HCT116 (cell line): ENCODE data around the gene TPK1. TPM values are rescaled to one million over a fixed set of nuclear protein-coding genes. Genes with fewer than 3 reads are reported as not detected.
A peak's percentile ranks its signal among the peaks of the same experiment; 100 is the strongest.

Experiments used
- ATAC-seq: fragments of 200-7000 bp; cut with Tn5 transposase; 2 replicates; pipeline ENCODE4 v1.9.1; 2020; ENCODE audit warnings: mild to moderate bottlenecking, moderate library complexity
- BruUV-seq: library from RNA; stranded (reverse); fragments of 400-500 nt; replicated peaks from 2 replicates; lab custom pipeline; 2021; lab: Mats Ljungman, UMichigan
- CTCF ChIA-PET: fragments of 300-600 bp; sonication (Branson Sonifier 250); formaldehyde crosslinking; loops from one replicate; lab custom pipeline; 2021; ENCODE audit warnings: antibody characterized with exemption; lab: Charles Lee
- POLR2A ChIA-PET: fragments of 300-600, 350-600 bp; sonication (Branson Sonifier 250); formaldehyde crosslinking; loops from one replicate; lab custom pipeline; 2021; ENCODE audit warnings: antibody characterized with exemption; lab: Charles Lee
- RAD21 ChIA-PET, 2 experiments: fragments of 300-600 bp; sonication (Branson Sonifier 250); formaldehyde crosslinking; loops; one replicate each; lab custom pipeline; 2023; ENCODE audit warnings: low total read pairs in 2 of 2; ENCODE audit not compliant: uncharacterized antibody in 2 of 2, unreplicated experiment in 2 of 2, low non-redundant PET in 1 of 2; lab: Charles Lee
- DNase-seq: peaks from one replicate; pipeline ENCODE4 v3.0.0-alpha.2; 2010; ENCODE audit warnings: low read depth, low spot score
- H2AFZ ChIP-seq: fragments of 200-600 bp; shearing (Covaris generic), sonication (generic); 2 replicates; pipeline ENCODE4 v1.6.1; 2017; ENCODE audit warnings: low read depth, mixed run types, mixed read lengths, antibody characterized with exemption, low read length; ENCODE audit not compliant: poor library complexity, severe bottlenecking
- H3K27ac ChIP-seq: 2 replicates; pipeline ENCODE4 v1.5.1; 2012; ENCODE audit warnings: low read depth, low read length
- H3K27me3 ChIP-seq: fragments of 200-600 bp; sonication (generic); 2 replicates; pipeline ENCODE4 v1.6.1; 2016; ENCODE audit warnings: mixed run types, low read length, mixed read lengths; ENCODE audit not compliant: insufficient read depth
- H3K36me3 ChIP-seq, 2 experiments: fragments of 200-500 bp in 1 of 2; fragments of 200-600 bp in 1 of 2; sonication (Bioruptor generic) in 1 of 2; sonication (generic) in 1 of 2; 2 replicates each; pipeline versions ENCODE4 v1.5.1 to v1.6.1; 2014 to 2016; ENCODE audit warnings: low read length in 2 of 2, inconsistent platforms in 1 of 2, mixed read lengths in 1 of 2, mixed run types in 1 of 2; ENCODE audit not compliant: insufficient read depth in 2 of 2, control insufficient read depth in 1 of 2
- H3K4me1 ChIP-seq, 2 experiments: fragments of 200-600 bp in 1 of 2; sonication (generic) in 1 of 2; 2 replicates each; pipeline versions ENCODE4 v1.5.1 to v1.6.1; 2012 to 2017; ENCODE audit warnings: low read length in 2 of 2, inconsistent platforms in 1 of 2, mild to moderate bottlenecking in 1 of 2, mixed read lengths in 1 of 2, mixed run types in 1 of 2, moderate library complexity in 1 of 2; ENCODE audit not compliant: insufficient read depth in 2 of 2, control insufficient read depth in 1 of 2
- H3K4me2 ChIP-seq: fragments of 200-600 bp; sonication (generic); 2 replicates; pipeline ENCODE4 v1.6.1; 2017; ENCODE audit warnings: mixed run types, low read length, mixed read lengths
- H3K4me3 ChIP-seq, 2 experiments: fragments of 200-600 bp in 1 of 2; sonication (generic) in 1 of 2; replicated peaks in 1 of 2; 2 replicates each; pipeline ENCODE4 v1.5.1; 2011 to 2016; ENCODE audit warnings: low read length in 2 of 2, control low read depth in 1 of 2, low read depth in 1 of 2, mild to moderate bottlenecking in 1 of 2, mixed read lengths in 1 of 2, mixed run types in 1 of 2
- H3K79me2 ChIP-seq: fragments of 200-600 bp; sonication (generic); 2 replicates; pipeline ENCODE4 v1.6.1; 2017; ENCODE audit warnings: mild to moderate bottlenecking, mixed run types, low read length, moderate library complexity, mixed read lengths; ENCODE audit not compliant: insufficient read depth
- H3K9ac ChIP-seq: fragments of 200-600 bp; sonication (generic); 2 replicates; pipeline ENCODE4 v1.6.1; 2016; ENCODE audit warnings: low read length, mixed read lengths
- H3K9me2 ChIP-seq: fragments of 200-600 bp; sonication (generic), shearing (Covaris generic); 2 replicates; pipeline ENCODE4 v1.6.1; 2017; ENCODE audit warnings: mixed run types, mild to moderate bottlenecking, moderate library complexity; ENCODE audit not compliant: insufficient read depth
- H3K9me3 ChIP-seq, 2 experiments: fragments of 200-500 bp in 1 of 2; fragments of 200-600 bp in 1 of 2; sonication (Bioruptor generic) in 1 of 2; sonication (generic) in 1 of 2; 2 replicates each; pipeline ENCODE4 v1.6.1; 2014 to 2017; ENCODE audit warnings: low read length in 2 of 2, mixed read lengths in 2 of 2, inconsistent platforms in 1 of 2, low read depth in 1 of 2, mild to moderate bottlenecking in 1 of 2, mixed run types in 1 of 2, moderate library complexity in 1 of 2; ENCODE audit not compliant: control insufficient read depth in 1 of 2, insufficient read depth in 1 of 2
- H4K20me1 ChIP-seq: fragments of 200-600 bp; sonication (generic), shearing (Covaris generic); 2 replicates; pipeline ENCODE4 v1.6.1; 2017; ENCODE audit warnings: mixed run types, mild to moderate bottlenecking, moderate library complexity; ENCODE audit not compliant: insufficient read depth
- CBX3 ChIP-seq: IDR thresholded peaks from 2 replicates; pipeline ENCODE4 v1.6.1; 2012; ENCODE audit warnings: low read depth
- CTCF ChIP-seq, 3 experiments: fragments of 200-600 bp in 1 of 3; sonication (generic) in 1 of 3; IDR thresholded peaks in 2 of 3; conservative IDR thresholded peaks in 1 of 3; 2 replicates each; pipeline ENCODE4 v1.5.1; 2012 to 2017; ENCODE audit warnings: low read depth in 2 of 3, low read length in 2 of 3, antibody characterized with exemption in 1 of 3, borderline replicate concordance in 1 of 3, control low read depth in 1 of 3, mild to moderate bottlenecking in 1 of 3, mixed read lengths in 1 of 3, mixed run types in 1 of 3, moderate library complexity in 1 of 3; ENCODE audit not compliant: insufficient read depth in 1 of 3
- ELF1 ChIP-seq: IDR thresholded peaks from 2 replicates; pipeline ENCODE4 v1.6.1; 2012; ENCODE audit warnings: low read depth, borderline replicate concordance
- FOSL1 ChIP-seq: IDR thresholded peaks from 2 replicates; pipeline ENCODE4 v1.6.1; 2012; ENCODE audit warnings: low read depth
- REST ChIP-seq: IDR thresholded peaks from 2 replicates; pipeline ENCODE4 v1.6.1; 2012; ENCODE audit warnings: low read depth
- SIN3A ChIP-seq: IDR thresholded peaks from 2 replicates; pipeline ENCODE4 v1.6.1; 2012; ENCODE audit warnings: low read depth
- SP1 ChIP-seq: IDR thresholded peaks from 2 replicates; pipeline ENCODE4 v1.6.1; 2012; ENCODE audit warnings: low read depth
- ZBTB33 ChIP-seq: IDR thresholded peaks from 2 replicates; pipeline ENCODE4 v1.6.1; 2011; ENCODE audit warnings: mild to moderate bottlenecking, low read length, moderate library complexity; ENCODE audit not compliant: insufficient replicate concordance; ENCODE audit errors: extremely low read depth
- intact Hi-C: fragments of 100-400 bp; cut with micrococcal nuclease; formaldehyde crosslinking; loops from 2 replicates; pipeline ENCODE4 v1.10.0; 2022
- total RNA-seq: library from RNA; stranded (reverse); gene quantifications from one replicate; pipeline ENCODE4 v1.2.1, GENCODE V29; 2021; ENCODE audit not compliant: unreplicated experiment

The TPK1 gene
- total RNA-seq, 1 experiment from 2014 or later = 5.4 TPM

GRCh38 chr7:144786522-144786921 lies 49.3 kb downstream of the TPK1 start:
- no peak overlapping the region for H3K27ac ChIP-seq
- no peaks in the 10 kb centered on the region for H3K9me3 ChIP-seq
- no peaks in the 10 kb centered on the region for H3K36me3 ChIP-seq
- intact Hi-C loops = no loop called here
- ChIA-PET POLR2A (no interaction called here), CTCF (interaction anchor here (1.0 kb wide), 2 partner anchors 48 to 332 kb away, joined by 3 to 7 read pairs; no protein-coding TSS in a partner anchor), RAD21 (no interaction called here)
- H3K4me2 ChIP-seq = no peak overlapping the region
- H3K9me2 ChIP-seq = no peaks in the 10 kb centered on the region
- no peaks in the 10 kb centered on the region for H3K27me3 ChIP-seq
- no peaks in the 10 kb centered on the region for H4K20me1 ChIP-seq
- H3K4me3 ChIP-seq = no peak overlapping the region
- no peak for TF ChIP-seq FOSL1
- TF ChIP-seq ZBTB33 = no peak
- peak in 2 of 3 experiments; percentile 46 to 53; a peak in 3 of 6 replicates for TF ChIP-seq CTCF (IDR thresholded peaks at IDR 0.05 in 2 of 3, conservative IDR thresholded peaks at IDR 0.05 in 1 of 3; ENCODE audit: borderline replicate concordance in 1 of 3, insufficient read depth in 1 of 3, low read depth in 2 of 3, low read length in 2 of 3)
- no peaks in the 10 kb centered on the region for H3K79me2 ChIP-seq
- DNase-seq (peak; percentile 6), ATAC-seq (peak; percentile 75)
- no peaks in the 10 kb centered on the region for H3K4me1 ChIP-seq
- BruUV-seq = no TSS peak
- H2AFZ ChIP-seq = no peak overlapping the region
- H3K9ac ChIP-seq = no peak overlapping the region

GRCh38 chr7:144786079-144786478 lies 49.8 kb downstream of the TPK1 start:
- intact Hi-C loops = no loop called here
- Histone ChIP-seq H3K79me2 (no peaks in the 10 kb centered on the region), H3K9me3 (no peaks in the 10 kb centered on the region), H3K36me3 (no peaks in the 10 kb centered on the region), H3K9me2 (no peaks in the 10 kb centered on the region), H3K4me3 (no peak overlapping the region), H3K9ac (no peak overlapping the region), H3K27me3 (no peaks in the 10 kb centered on the region), H3K27ac (no peak overlapping the region), H3K4me1 (no peaks in the 10 kb centered on the region), H2AFZ (no peak overlapping the region), H3K4me2 (no peak overlapping the region), H4K20me1 (no peaks in the 10 kb centered on the region)
- no TSS peak for BruUV-seq
- DNase-seq = no peak
- ChIA-PET POLR2A (no interaction called here), RAD21 (no interaction called here), CTCF (interaction anchor here (0.8 kb wide), 1 partner anchor 50 kb away, joined by 3 read pairs; the partner anchor contains the start of gene TPK1)
- no peak for ATAC-seq
- TF ChIP-seq REST = no peak
- TF ChIP-seq CTCF (IDR thresholded peaks at IDR 0.05 in 2 of 3, conservative IDR thresholded peaks at IDR 0.05 in 1 of 3; ENCODE audit: borderline replicate concordance in 1 of 3, insufficient read depth in 1 of 3, low read depth in 2 of 3, low read length in 2 of 3) = no peak
- no peak for TF ChIP-seq ELF1
- TF ChIP-seq SP1 = no peak
- TF ChIP-seq SIN3A = no peak
- no peak for TF ChIP-seq CBX3
